Stimulated activated CD8-positive, alpha-beta memory T cell treated with anti-CD3 and anti-CD28 coated beads, Interleukin-15, amount 100 ng/mL, for 4 hours (primary cell): ENCODE measurements around the gene SAE1.
A peak's percentile ranks its signal among the peaks of the same experiment; 100 is the strongest.
"Not testable (repeated sequence)": the region's sequence is repeated elsewhere in the genome, so short reads cannot be mapped to it uniquely, and the experiment has no call there.

Experiments used
- DNase-seq, 2 donors: peaks; one replicate each; pipeline ENCODE4 v3.0.0-alpha.2; 2020; ENCODE audit warnings: low read depth in 2 of 2

Gene SAE1

GRCh38 chr19:47239610-47240296 is 109.1 kb downstream of the SAE1 start:
- DNase-seq: peak in 1 of 2 donors; percentile 35

- DNase-seq: no peak
These were observed 109.9 kb downstream of the SAE1 start for GRCh38 chr19:47240556-47240955.

- peak; percentile 70 to 75 for DNase-seq
These were observed 110.6 kb downstream of the SAE1 start for GRCh38 chr19:47240996-47241918.

- no peak for DNase-seq
These were observed 111.4 kb downstream of the SAE1 start for GRCh38 chr19:47241919-47242577.

- no peak for DNase-seq
These were observed 112.7 kb downstream of the SAE1 start for GRCh38 chr19:47243364-47243775.

- peak; percentile 79 to 86 for DNase-seq
These were observed 113.3 kb downstream of the SAE1 start for GRCh38 chr19:47243776-47244547.

GRCh38 chr19:47247308-47247990 is 116.8 kb downstream of the SAE1 start:
- peak; percentile 48 to 51 for DNase-seq

GRCh38 chr19:47253016-47253415 is 122.4 kb downstream of the SAE1 start:
- not testable (repeated sequence) for DNase-seq

- DNase-seq: no peak
These were observed 122.8 kb downstream of the SAE1 start for GRCh38 chr19:47253467-47253881.

GRCh38 chr19:47253970-47254369 is 123.3 kb downstream of the SAE1 start:
- DNase-seq: no peak

GRCh38 chr19:47255879-47256692 is 125.5 kb downstream of the SAE1 start, which contains the start of gene CCDC9:
Gene CCDC9 (plus strand): TSS chr19:47256525. CDS start chr19:47258401, 1,876 bp downstream.
- peak; percentile 84 to 85 for DNase-seq

GRCh38 chr19:47256693-47257410 is 126.2 kb downstream of the SAE1 start:
- peak; percentile 99 for DNase-seq

- no peak for DNase-seq
These were observed 127.0 kb downstream of the SAE1 start for GRCh38 chr19:47257411-47258169.

- DNase-seq: no peak
These were observed 127.8 kb downstream of the SAE1 start for GRCh38 chr19:47258434-47258833.

- DNase-seq: no peak
These were observed 128.4 kb downstream of the SAE1 start for GRCh38 chr19:47258895-47259555.
